ENCODE results near the gene IFFO2.
"Not testable (repeated sequence)": the region's sequence is repeated elsewhere in the genome, so short reads cannot be mapped to it uniquely, and the experiment has no call there.

IFFO2 gene

DNA sequence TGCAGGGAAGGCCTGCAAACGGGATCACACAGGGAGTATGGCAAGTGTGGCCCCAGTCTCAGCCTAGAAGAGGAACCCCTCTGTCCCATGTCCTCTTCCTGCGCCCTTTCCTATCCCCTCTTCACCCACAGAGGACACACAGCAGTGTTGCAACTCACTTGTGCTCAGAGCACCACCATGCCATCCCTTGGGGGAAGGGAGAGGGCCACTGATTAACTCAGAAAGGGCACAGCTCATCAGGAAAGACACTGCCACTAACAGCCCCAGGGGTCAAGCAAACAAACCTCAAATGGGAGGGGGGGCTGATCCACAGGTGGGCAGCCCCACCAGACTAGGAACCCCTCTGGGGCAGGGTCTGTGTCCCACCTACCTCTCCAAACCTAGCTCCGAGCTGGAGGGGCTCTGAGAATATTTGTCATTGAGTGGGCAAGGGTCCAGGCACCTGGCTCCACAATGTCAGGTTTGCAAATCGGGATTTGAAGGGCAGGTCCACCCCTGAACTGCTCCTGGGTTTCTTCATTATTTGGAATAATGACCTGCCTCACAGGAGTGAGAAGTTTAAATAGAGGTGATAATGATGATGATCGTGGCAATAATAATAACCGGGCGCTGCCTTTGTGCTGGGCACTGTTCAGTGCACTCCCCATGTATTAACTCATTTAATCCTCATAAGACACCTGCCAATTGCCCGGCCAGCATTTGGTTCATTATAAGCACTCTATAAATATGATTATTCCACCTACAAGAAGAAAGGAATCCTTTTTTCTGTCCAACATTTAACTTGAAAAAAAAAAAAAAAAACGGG, 55.1 kb downstream of the IFFO2 start:
- in situ Hi-C loops (cut with MboI; ENCODE audit: low sequenced_read_pairs), result loop anchor here (10.0 kb wide), 1 partner anchor 183 kb away; no protein-coding TSS in a partner anchor

DNA sequence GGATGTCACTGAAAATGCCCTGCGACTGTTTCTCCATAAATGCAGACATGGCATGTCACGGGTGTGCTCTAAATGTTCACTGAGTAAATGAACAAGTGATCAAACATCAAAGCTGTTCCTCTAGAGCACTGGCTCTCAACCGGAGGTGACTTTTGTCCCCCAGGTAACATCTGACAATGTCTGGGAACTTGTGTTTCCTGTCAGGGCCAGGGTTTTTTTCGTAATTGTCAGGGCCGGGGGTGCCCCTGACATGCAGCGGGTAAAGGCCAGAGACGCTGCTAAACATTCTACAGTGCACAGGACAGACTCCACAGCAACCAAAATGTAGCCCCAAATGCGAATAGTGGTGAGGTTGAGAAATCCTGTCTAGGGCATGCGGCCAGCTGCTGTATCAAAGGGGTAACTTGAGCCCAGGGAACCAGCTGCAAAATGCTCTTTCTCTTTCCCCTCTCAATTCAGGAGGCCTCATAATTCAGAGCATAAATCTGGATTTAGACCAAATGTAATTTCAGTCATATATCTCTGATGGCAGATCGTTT, 56.1 kb downstream of the IFFO2 start:
- in situ Hi-C loops (cut with MboI; ENCODE audit: low sequenced_read_pairs), result loop anchor here (10.0 kb wide), 1 partner anchor 184 kb away; no protein-coding TSS in a partner anchor

DNA sequence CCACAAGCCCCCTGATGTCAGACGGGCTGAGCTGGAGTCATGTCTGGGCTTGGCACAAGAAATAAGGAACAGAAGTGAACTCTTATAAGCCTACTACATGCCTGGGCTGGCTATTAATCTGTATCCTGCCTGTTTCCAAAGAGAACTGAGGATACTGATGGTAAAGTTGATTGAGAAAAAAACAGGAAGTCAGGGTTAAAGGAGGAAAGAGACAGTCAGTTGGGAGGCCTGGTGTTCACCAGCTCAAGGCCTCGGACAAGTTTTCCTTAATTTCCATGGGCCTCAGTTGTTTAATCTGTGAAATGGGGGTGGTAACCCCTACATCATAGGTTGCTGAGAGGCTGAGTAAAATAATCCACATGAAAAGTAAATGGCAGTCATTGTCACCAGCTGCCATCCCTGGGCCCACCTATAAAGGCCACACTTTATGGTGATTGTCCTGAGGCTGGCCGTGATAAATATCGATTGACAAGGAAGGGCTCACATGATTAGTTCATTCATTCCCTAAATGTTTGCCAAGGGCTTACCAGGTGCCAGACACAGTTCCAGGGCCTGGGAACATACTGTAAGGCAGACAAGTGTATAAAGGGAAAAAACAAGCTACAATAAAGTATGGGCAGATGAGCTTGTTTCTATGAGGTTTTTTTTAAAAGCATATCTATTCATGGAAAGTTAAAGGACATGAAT, 57.0 kb downstream of the IFFO2 start:
- in situ Hi-C loops (cut with MboI; ENCODE audit: low sequenced_read_pairs), result loop anchor here (10.0 kb wide), 1 partner anchor 185 kb away; no protein-coding TSS in a partner anchor

DNA sequence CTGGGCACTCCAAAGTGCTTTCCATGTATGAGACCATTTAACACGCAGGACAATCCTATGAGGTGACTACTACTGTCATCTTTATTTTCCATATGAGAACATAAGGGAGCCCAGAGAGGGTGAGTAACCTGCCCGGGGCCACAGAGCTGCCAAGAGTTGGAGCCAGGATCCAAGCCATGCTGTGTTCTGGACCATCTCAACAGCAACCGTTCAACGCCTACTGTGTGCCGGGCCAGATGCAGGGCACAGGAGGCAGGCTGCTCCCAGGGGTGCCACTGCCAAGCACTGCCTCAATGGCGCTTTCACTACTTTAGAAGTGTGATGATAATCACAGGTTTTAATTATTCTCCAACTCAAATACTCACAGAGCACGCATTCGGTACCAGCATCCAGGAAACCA, 57.9 kb downstream of the IFFO2 start:
- in situ Hi-C loops (cut with MboI; ENCODE audit: low sequenced_read_pairs), result no loop called here

DNA sequence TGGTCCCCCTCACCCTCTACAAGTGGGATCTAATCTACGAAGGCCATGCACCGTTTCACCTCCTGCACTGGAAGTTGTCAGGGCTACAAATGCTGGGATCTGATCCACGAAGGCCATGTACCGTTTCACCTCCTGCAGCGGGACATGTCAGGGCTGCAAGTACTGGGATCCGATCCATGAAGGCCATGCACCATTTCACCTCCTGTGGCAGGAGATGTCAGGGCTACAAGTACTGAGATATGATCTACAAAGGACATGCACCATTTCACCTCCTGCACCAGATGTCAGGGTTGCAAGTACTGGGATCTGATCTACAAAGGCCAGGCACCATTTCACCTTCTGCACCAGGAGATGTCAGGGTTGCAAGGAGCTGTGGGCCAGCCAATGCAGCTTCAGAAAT, 61.2 kb downstream of the IFFO2 start:
- in situ Hi-C loops (cut with MboI; ENCODE audit: low sequenced_read_pairs), result no loop called here

DNA sequence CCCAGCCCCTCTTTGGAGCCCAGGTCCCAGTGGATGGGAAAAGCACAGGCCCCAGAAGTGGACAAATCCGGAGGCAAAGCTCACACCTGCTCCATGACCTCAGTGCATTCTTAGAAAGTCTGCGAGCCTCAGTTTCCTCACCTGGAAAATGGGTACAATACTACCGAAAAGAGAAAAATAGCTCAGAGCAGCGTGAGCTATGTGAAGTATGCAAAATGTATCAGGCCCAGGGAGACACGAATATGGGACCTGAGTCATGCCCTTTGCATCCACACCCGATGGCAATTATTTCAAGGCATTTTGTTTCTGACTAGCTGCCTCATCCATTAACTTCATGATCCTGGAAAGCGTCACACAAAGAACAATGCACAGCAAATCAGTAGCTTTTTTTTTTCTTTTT, 63.4 kb downstream of the IFFO2 start:
- in situ Hi-C loops (cut with MboI; ENCODE audit: low sequenced_read_pairs), result no loop called here

DNA sequence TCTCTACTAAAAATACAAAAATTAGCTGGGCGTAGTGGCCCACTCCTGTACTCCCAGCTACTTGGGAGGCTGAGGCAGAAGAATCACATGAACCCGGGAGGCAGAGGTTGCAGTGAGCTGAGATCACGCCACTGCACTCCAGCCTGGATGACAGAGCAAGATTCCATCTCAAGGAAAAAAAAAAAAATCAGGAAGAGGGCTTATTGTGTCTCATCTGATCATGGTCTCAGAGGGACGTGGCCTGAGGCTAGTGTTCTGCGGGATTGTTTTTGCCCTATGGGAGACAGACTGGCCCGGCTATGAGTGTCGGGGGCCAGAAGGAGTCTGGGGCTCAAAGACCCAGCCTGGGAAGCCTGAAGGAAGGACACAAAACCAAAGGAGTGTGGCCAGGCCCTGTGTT, 64.6 kb downstream of the IFFO2 start:
- in situ Hi-C loops (cut with MboI; ENCODE audit: low sequenced_read_pairs), result not testable (repeated sequence)

DNA sequence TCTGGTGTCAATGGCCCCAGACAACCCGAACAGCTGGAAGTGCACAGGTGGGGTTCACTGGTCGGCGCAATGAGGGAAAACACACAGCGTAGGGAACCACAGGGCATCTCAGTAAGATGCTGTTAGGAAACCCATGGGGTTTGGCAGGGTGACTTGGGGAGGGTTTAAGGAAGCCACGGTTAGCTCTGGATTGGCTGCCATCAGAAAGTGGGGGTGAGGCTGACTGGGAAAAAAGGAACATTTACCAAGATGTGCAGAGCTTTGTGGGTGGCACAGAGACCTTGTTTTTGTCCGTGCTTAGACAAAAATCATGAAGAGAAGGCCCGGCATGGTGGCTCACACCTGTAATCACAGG, 65.1 kb downstream of the IFFO2 start:
- in situ Hi-C loops (cut with MboI; ENCODE audit: low sequenced_read_pairs), result no loop called here

DNA sequence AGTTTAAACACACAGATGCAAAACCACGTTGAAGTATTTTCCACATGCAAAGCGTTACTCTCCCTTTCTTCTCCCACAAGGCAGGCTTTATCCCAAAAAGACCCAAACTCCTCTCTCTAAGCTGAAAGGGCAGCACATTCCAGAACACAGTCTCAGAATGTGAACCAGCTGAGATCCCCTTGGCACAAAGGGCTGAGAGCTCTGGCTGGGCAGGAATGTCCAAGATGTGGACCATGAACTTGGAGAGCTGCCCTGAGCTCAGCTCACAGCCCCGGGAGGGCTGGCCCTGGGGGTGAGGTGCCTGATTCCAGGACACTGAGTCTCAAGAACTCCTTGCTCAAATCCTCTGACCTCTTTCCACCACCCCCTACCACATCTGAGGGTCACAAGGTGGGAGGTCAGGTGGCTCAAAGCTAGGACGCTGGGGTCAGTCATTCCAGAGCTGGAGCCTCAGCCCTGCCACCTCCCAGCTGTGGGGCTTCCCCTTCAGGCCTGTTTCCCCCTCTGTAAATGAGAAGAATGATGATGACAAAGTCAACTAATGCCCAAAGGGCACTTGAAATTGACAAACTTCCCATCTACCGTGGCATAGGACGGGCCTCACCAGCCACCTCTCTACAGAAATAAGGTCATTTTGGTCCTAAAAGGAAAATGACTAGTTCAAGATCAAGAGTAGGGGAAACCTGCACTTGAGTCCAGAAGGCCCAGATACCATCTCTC, 65.6 kb downstream of the IFFO2 start:
- in situ Hi-C loops (cut with MboI; ENCODE audit: low sequenced_read_pairs), result no loop called here

DNA sequence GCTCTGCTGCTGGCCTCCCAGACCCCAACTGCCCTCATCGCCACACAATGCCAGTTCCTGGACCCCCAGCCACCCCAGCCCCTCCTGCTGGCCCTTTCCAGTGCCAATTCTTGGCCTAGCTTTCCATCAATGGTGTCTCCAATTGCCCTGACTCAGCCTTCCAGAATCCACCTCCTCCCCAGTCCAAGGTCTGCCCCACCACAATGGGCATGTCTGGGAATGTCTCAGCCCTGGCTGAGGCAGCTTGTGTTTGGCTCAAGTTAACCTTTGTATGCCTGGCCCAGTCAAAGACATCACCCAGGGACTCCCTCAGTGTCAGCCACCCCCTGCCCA, 70.5 kb downstream of the IFFO2 start:
- in situ Hi-C loops (cut with MboI; ENCODE audit: low sequenced_read_pairs), result no loop called here

DNA sequence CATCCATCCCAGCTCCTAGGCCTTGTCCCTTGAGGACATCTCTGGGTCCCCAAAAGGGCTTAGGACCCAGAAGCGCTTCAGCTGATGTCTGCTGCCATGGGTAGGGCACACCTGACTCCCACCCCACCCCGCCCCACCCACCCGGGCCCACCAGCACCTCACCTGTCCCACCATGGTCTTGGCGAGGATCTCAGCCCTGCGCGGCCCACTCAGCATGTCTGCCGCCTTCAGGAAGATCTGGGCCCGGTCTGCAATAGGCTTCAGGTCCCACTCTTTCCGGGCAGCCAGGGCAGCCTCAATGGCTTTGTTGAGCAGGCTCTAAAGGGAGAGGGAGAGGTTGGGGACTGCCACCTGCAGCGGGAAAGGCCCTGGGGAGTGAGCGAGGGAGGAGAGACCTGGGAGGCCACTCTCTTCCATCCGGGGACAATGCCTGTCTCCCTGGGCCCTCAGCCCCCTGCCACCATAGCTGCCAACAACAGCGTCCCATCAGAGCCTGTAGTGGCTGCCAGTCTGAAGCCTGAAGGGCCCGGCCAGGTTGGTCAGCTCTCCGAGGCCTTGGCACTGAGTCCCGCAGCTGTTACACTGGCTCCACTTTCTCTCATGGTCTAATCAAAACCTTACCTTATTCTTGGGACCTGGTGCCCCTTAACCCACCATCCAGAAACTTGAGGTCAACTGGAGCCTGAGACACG, 71.0 kb downstream of the IFFO2 start:
- in situ Hi-C loops (cut with MboI; ENCODE audit: low sequenced_read_pairs), result no loop called here

DNA sequence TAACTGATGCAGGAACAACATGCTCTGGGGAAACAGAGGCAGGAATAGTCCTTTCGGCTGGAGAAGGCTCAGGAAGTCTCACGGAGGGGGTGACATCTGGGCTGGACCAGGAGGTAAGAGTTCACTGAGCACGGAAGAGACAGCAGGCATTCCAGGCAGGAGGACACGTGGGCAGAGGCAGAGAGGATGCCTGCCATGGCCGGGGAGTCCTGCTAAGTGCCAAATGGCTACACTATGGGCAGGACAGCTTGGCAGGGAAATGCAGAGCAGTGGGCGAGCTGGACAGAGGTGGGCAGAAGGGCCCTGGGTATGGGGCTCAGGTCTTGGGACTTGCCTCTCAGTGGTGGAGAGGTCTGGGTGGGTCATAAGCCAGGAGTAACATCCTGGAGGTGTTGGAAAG, 71.7 kb downstream of the IFFO2 start:
- in situ Hi-C loops (cut with MboI; ENCODE audit: low sequenced_read_pairs), result no loop called here

DNA sequence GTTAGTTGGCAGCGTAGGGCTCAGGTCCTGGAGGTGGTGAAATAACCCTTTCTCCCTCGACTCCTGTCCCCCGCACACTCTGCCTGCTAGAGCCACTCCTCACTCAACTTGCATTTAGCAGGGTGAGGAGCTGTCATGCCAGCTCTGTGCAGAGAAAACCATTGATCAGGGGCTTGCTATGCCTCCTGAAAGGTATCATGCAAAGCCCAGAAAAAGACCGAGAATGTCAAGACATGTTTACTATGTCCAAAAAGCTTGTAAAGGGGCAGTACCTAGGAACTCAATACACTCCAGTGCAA, 72.1 kb downstream of the IFFO2 start:
- in situ Hi-C loops (cut with MboI; ENCODE audit: low sequenced_read_pairs), result no loop called here

DNA sequence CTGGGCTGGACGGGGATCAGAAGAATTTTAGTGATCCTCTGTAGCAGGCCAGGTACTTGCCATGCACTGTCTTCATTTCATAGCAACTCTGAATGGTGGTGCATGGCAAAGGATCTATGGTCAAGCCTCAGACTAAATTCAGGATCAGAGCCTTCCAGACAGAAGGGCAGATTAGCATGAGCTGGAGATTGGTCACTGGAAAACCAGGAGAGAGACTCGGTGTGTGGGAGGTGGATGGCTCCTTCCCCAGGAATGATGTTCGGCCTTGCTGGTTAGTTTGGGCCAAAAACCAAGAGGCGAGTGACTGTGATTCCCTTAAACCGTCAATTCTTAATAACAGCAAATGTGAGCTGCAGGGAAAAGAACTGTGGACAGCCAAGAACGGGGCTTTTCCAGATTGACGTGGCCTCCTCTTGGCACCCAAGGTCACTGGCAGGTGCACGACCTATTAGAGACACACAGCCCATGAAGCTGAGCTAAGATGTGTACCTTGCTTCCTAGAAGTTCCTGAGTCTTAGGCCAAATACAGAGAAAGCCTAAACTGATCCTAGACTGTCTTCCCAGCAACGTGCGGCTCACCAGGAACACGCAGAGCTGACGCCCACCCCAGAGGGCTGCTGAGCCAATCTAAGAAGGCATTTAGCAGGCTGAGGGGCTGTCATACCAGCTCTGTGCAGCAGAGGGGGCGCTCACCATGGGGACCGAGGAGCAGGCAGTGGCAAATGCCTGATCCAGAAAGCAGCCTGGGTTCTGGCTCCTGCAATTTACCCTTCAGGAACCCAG, 72.6 kb downstream of the IFFO2 start:
- in situ Hi-C loops (cut with MboI; ENCODE audit: low sequenced_read_pairs), result no loop called here

DNA sequence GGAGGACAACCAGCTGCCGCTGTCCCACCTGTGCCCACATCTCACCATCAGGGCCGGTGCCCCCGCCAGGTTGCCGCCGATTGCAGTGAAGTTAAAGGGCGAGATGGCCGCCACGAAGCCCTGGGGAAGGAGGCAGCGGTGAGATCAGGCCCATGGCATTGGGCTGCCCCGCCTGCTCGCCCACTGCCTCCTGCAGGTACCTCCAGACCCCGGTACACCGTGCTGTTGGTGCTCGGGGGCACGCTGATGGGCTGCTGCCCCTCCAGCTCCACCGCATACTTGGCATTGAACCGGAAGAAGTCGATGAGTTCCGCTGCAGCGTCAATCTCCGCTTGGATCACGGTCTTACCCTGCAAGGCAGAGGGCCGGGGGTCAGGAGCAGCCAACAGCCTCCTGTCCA, 73.4 kb downstream of the IFFO2 start:
- in situ Hi-C loops (cut with MboI; ENCODE audit: low sequenced_read_pairs), result no loop called here

DNA sequence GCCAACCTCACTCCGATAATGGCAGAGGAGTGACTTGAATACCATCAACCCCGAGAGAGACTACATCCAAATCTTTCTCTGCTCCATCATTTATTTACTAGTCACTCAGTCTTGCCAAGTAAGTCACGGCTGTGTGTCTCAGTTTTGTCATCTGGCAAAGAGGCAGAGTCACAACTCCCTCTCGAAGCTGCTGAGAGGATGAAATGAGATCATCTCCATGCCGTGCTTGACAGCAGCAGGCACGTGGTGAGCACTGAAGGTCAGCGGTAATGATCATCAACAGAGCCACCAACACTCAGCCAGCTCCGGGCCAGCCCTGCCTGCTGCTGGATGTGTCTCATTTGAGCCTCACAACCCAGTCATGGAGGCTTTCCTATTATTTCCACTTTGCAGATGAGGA, 74.0 kb downstream of the IFFO2 start:
- in situ Hi-C loops (cut with MboI; ENCODE audit: low sequenced_read_pairs), result no loop called here

DNA sequence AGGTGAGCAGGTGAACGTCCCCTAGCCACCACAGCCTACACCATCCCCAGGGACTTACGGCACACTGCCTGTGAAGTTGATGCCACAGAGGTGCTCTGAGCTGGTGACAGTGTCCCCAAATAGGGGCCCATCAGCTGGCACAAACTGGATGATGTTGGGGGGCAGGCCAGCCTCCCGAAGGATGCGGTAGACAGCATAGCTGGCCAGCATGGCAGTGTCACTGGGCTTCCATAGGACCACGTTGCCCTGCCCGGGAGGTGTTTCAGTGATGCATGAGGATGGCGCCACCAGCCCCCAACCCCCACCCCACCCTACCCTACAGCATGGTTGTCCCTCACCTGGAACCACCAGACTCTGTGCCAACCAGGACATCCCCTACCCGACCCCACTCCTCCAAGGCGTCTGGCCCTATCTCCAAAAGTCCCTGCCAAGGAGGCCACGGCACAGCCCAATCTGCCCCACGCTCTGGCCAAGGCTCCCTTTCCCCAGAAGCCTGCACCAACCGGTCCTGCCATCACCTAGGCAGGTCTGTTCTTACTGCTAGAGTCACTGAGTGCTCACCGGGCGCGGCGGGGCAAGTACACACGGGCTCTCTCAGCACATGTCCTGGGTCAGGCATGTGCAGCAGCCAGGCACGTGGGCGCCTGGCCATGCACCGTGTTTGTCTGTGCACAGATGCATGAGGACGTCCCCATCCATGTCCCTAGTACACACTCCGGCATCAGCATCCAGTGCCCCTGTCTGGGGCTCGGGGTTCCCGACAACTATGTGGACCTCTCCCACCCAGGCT, 74.6 kb downstream of the IFFO2 start:
- in situ Hi-C loops (cut with MboI; ENCODE audit: low sequenced_read_pairs), result no loop called here

DNA sequence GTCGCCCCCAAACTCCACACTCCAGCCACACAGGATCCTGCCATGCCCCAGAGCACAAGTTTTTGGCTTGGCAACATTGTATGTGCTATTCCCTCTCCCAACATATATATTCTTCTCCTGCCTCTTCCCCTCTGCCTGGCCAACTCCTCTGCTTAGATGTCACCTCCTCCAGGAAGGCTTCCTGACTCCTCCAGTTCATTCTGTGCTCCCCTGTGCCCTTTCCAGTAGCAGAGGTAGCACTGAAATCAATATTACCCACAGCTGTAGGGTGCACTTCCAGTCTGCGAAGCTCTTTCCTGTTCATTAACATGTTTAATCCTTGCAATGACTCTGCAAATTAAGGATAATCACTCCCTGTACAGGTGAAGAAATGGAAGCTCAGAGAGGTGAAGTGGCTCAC, 75.3 kb downstream of the IFFO2 start:
- in situ Hi-C loops (cut with MboI; ENCODE audit: low sequenced_read_pairs), result no loop called here

DNA sequence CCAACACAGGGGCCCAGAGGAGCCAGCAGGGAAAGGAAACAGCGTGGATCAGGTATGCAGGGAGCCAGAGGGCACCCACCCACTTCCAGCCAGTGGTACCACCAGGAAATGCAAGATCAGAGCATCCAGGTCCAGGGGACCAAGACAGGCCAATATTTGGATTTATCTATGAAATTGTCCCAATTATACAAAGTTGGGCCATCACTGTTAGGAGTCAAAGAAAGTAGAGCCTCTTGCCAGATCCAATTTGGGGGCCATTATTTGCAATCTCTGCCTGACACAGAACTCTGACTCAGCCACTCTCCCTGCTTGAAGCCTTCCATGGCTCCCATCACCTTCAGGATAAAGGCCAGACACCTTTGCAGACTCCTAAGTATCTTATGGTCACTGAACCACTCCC, 75.9 kb downstream of the IFFO2 start:
- in situ Hi-C loops (cut with MboI; ENCODE audit: low sequenced_read_pairs), result no loop called here
